Hepatocyte (in vitro differentiated cells): ENCODE data around the gene DDX10. TPM values are rescaled to one million over a fixed set of nuclear protein-coding genes. Genes with fewer than 3 reads are reported as not detected.
"Not testable (repeated sequence)": the region's sequence is repeated elsewhere in the genome, so short reads cannot be mapped to it uniquely, and the experiment has no call there.

Experiments
- DNase-seq: peaks from one replicate; pipeline ENCODE4 v3.0.0-alpha.2; 2016; ENCODE audit warnings: low spot score
- H2AFZ ChIP-seq: fragments of 200-600 bp; sonication (generic); 2 replicates; pipeline ENCODE4 v1.6.0; 2016; ENCODE audit warnings: antibody characterized with exemption, mild to moderate bottlenecking
- H3K27ac ChIP-seq: fragments of 200-600 bp; sonication (generic); 2 replicates; pipeline ENCODE4 v1.5.1; 2016; ENCODE audit warnings: mild to moderate bottlenecking
- H3K27me3 ChIP-seq: fragments of 200-600 bp; sonication (generic); 2 replicates; pipeline ENCODE4 v1.6.1; 2016
- H3K36me3 ChIP-seq: fragments of 200-600 bp; sonication (generic); replicated peaks from 2 replicates; pipeline ENCODE4 v1.5.1; 2016; ENCODE audit warnings: low read depth; ENCODE audit not compliant: insufficient read depth
- H3K4me1 ChIP-seq: fragments of 200-600 bp; sonication (generic); 2 replicates; pipeline ENCODE4 v1.5.1; 2016; ENCODE audit warnings: mild to moderate bottlenecking, moderate library complexity; ENCODE audit not compliant: insufficient read depth
- H3K4me2 ChIP-seq: fragments of 200-600 bp; sonication (generic); 2 replicates; pipeline ENCODE4 v1.6.0; 2016
- H3K4me3 ChIP-seq: fragments of 200-600 bp; sonication (generic); 2 replicates; pipeline ENCODE4 v1.5.1; 2016; ENCODE audit warnings: mild to moderate bottlenecking
- H3K79me2 ChIP-seq: fragments of 200-600 bp; sonication (generic); 2 replicates; pipeline ENCODE4 v1.6.0; 2017; ENCODE audit warnings: mild to moderate bottlenecking
- H3K9me2 ChIP-seq: fragments of 200-600 bp; sonication (generic); replicated peaks from 2 replicates; pipeline ENCODE4 v1.6.0; 2017; ENCODE audit warnings: mild to moderate bottlenecking; ENCODE audit not compliant: insufficient read depth
- H3K9me3 ChIP-seq: fragments of 200-600 bp; sonication (generic); 2 replicates; pipeline ENCODE4 v1.5.1; 2016; ENCODE audit warnings: low read depth, mild to moderate bottlenecking
- H4K20me1 ChIP-seq: fragments of 200-600 bp; sonication (generic); 2 replicates; pipeline ENCODE4 v1.6.0; 2016; ENCODE audit warnings: mild to moderate bottlenecking; ENCODE audit not compliant: insufficient read depth, poor library complexity, severe bottlenecking
- CTCF ChIP-seq: fragments of 200-600 bp; sonication (generic); IDR thresholded peaks from 2 replicates; pipeline ENCODE4 v1.5.1; 2016; ENCODE audit warnings: antibody characterized with exemption, mild to moderate bottlenecking; ENCODE audit not compliant: poor library complexity
- EZH2 ChIP-seq: fragments of 200-600 bp; sonication (generic); IDR thresholded peaks from 2 replicates; pipeline ENCODE4 v1.6.1; 2016; ENCODE audit warnings: antibody characterized with exemption, mild to moderate bottlenecking, borderline replicate concordance
- EZH2phosphoT487 ChIP-seq: fragments of 200-600 bp; sonication (generic); IDR thresholded peaks from one replicate; pipeline ENCODE4 v1.6.1; 2018; ENCODE audit warnings: antibody characterized with exemption, mild to moderate bottlenecking, low read depth, moderate library complexity; ENCODE audit not compliant: unreplicated experiment, severe bottlenecking
- whole genome bisulfite sequencing: methylation state at CpG from one replicate; pipeline ENCODE4 v1.1.6; 2016; ENCODE audit warnings: low lambda C conversion rate; ENCODE audit errors: missing lambda C conversion rate; 5-methylcytosine and 5-hydroxymethylcytosine counted together
- polyA plus RNA-seq: library from polyadenylated mRNA; unstranded; fragments of >200 nt; fragmentation: Nextera tagmentation; extraction: Ambion mirVana; gene quantifications from 2 replicates; pipeline ENCODE4 v1.2.1, GENCODE V29; 2016
- total RNA-seq: library from RNA; depleted of rRNA; stranded (reverse); fragments of >200 nt; gene quantifications from 2 replicates; pipeline ENCODE4 v1.2.3, GENCODE V29; 2014

Gene DDX10
- total and polyA plus RNA-seq, 2 experiments from 2014 or later, result 9.6 to 13.9 TPM

- WGBS, result 86% methylated on average over 2 of the region's 2 CpGs
- H3K36me3 ChIP-seq, result no peaks in the 10 kb centered on the region
- H3K9me3 ChIP-seq, result no peaks in the 10 kb centered on the region
- TF ChIP-seq EZH2 (no peak), EZH2phosphoT487 (no peak), CTCF (no peak)
- no peaks in the 10 kb centered on the region for H3K9me2 ChIP-seq
- H4K20me1 ChIP-seq, result no peaks in the 10 kb centered on the region
- H3K4me3 ChIP-seq, result no peak overlapping the region
- H3K4me2 ChIP-seq, result no peak overlapping the region
- no peaks in the 10 kb centered on the region for H3K4me1 ChIP-seq
- no peak overlapping the region for H3K27ac ChIP-seq
- no peak for DNase-seq
- H3K27me3 ChIP-seq, result no peaks in the 10 kb centered on the region
- H2AFZ ChIP-seq, result no peak overlapping the region
- no peaks in the 10 kb centered on the region for H3K79me2 ChIP-seq
These were observed 148.2 kb downstream of the DDX10 start for GRCh38 chr11:108813086-108813485.

GRCh38 chr11:108817976-108818375 lies 153.1 kb downstream of the DDX10 start:
- Histone ChIP-seq H3K9me3 (no peaks in the 10 kb centered on the region), H3K4me1 (no peaks in the 10 kb centered on the region), H3K36me3 (no peaks in the 10 kb centered on the region), H2AFZ (no peak overlapping the region), H3K27ac (no peak overlapping the region), H3K4me3 (no peak overlapping the region), H4K20me1 (no peaks in the 10 kb centered on the region), H3K4me2 (peak overlapping the region; percentile 8), H3K27me3 (no peaks in the 10 kb centered on the region), H3K79me2 (no peaks in the 10 kb centered on the region), H3K9me2 (no peaks in the 10 kb centered on the region)
- peak; percentile 19 for DNase-seq
- WGBS, result 75% methylated on average over 5 of the region's 5 CpGs
- TF ChIP-seq EZH2phosphoT487, result no peak
- TF ChIP-seq CTCF, result no peak
- no peak for TF ChIP-seq EZH2

GRCh38 chr11:108818971-108819370 lies 154.1 kb downstream of the DDX10 start:
- Histone ChIP-seq H3K4me1 (no peaks in the 10 kb centered on the region), H3K27ac (no peak overlapping the region), H3K4me2 (no peak overlapping the region), H3K4me3 (no peak overlapping the region), H3K27me3 (no peaks in the 10 kb centered on the region), H3K36me3 (no peaks in the 10 kb centered on the region), H3K9me2 (no peaks in the 10 kb centered on the region), H2AFZ (no peak overlapping the region), H3K9me3 (no peaks in the 10 kb centered on the region), H3K79me2 (no peaks in the 10 kb centered on the region), H4K20me1 (no peaks in the 10 kb centered on the region)
- 93% methylated on average over 1 of the region's 1 CpG for WGBS
- DNase-seq, result no peak
- TF ChIP-seq EZH2 (no peak), CTCF (no peak), EZH2phosphoT487 (no peak)

- Histone ChIP-seq H3K4me1 (no peaks in the 10 kb centered on the region), H3K36me3 (no peaks in the 10 kb centered on the region)
- WGBS, result 94% methylated on average over 2 of the region's 2 CpGs
These were observed 155.1 kb downstream of the DDX10 start for GRCh38 chr11:108819957-108820356.

GRCh38 chr11:108823960-108824359 lies 159.1 kb downstream of the DDX10 start:
- DNase-seq, H2AFZ ChIP-seq, H4K20me1 ChIP-seq, H3K27me3 ChIP-seq, H3K27ac ChIP-seq, H3K4me3 ChIP-seq, H3K9me3 ChIP-seq, H3K9me2 ChIP-seq, H3K36me3 ChIP-seq, H3K4me1 ChIP-seq, H3K79me2 ChIP-seq, H3K4me2 ChIP-seq: not testable (repeated sequence)
- 98% methylated on average over 11 of the region's 11 CpGs for WGBS

More at GRCh38 chr11:108819957-108820356, 155.1 kb downstream of the DDX10 start:
- TF ChIP-seq CTCF (no peak), EZH2phosphoT487 (no peak), EZH2 (no peak)
- H3K9me2 ChIP-seq, result no peaks in the 10 kb centered on the region
- no peaks in the 10 kb centered on the region for H3K9me3 ChIP-seq
- no peaks in the 10 kb centered on the region for H3K27me3 ChIP-seq
- H2AFZ ChIP-seq, result no peak overlapping the region
- no peak overlapping the region for H3K27ac ChIP-seq
- no peaks in the 10 kb centered on the region for H4K20me1 ChIP-seq
- H3K4me2 ChIP-seq, result no peak overlapping the region
- no peak overlapping the region for H3K4me3 ChIP-seq
- H3K79me2 ChIP-seq, result no peaks in the 10 kb centered on the region
- no peak for DNase-seq
